NB4 (cell line): ENCODE data around the gene ANKRD62.
"Not testable (repeated sequence)": the region's sequence is repeated elsewhere in the genome, so short reads cannot be mapped to it uniquely, and the experiment has no call there.

Experiments
- CTCF ChIP-seq: IDR thresholded peaks from one replicate; pipeline ENCODE4 v1.5.1; 2012; ENCODE audit warnings: low read depth, low read length
- MAX ChIP-seq: IDR thresholded peaks from 2 replicates; pipeline ENCODE4 v1.6.1; 2011; ENCODE audit warnings: low read depth, low read length
- POLR2A ChIP-seq: IDR thresholded peaks from 2 replicates; pipeline ENCODE4 v1.6.1; 2011; ENCODE audit warnings: mild to moderate bottlenecking; ENCODE audit not compliant: insufficient read length; ENCODE audit errors: extremely low read depth

- TF ChIP-seq CTCF, POLR2A, MAX: not testable (repeated sequence)
These were observed 55.8 kb downstream of the ANKRD62 start for GRCh38 chr18:12149431-12149830.
